Measurements from ENCODE around the gene COPS8.

COPS8 gene

DNA sequence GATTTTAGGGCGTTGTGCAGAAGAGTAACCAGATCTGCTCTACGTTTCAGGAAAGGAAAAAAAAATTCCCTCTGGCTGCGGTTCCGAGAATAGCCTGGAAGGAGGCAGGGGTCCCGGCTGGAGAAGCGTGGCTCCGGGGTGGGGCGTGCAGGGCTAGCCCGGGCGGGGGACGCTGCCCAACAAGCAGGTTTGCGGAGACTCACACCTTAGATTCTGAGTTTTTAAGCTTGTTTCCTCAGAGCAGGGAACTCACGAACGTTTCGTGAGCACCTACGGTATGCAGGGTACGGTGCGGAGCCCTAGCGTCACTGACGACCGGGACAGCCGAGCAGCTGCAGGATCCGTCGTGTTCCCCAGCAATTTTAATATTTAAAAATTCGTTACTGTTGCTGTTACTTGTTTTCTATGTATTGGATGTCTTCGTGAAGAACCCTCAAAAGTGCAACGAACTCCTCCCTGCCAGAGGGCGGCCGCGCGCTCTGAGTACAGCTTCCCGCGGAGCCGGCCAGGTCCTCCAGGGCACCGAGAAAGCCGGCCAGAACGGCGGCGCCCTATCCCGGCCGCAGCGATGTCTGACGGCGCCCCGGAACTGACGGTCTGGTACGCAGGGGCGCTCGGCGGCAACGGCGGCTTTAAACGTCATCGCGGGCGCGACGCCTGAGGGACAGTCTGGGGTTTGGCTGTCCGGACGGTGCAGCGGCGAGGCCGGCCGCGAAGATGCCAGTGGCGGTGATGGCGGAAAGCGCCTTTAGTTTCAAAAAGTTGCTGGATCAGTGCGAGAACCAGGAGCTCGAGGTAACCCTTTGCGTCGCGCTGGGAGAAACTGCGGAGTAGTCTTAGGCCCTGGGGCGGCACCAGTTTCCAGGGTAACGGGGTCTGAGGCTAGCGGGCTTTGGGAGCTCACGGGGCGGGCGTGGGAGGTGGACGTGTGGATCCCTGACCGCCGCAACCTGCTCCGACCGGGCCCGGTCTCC lies at the start of gene COPS8:
TSS of gene COPS8 (plus strand) at position 642 of the 974 bp plus-strand sequence. CDS start at position 718, 76 bp downstream.
- DNase-seq = peak; percentile 91 to 92

DNA sequence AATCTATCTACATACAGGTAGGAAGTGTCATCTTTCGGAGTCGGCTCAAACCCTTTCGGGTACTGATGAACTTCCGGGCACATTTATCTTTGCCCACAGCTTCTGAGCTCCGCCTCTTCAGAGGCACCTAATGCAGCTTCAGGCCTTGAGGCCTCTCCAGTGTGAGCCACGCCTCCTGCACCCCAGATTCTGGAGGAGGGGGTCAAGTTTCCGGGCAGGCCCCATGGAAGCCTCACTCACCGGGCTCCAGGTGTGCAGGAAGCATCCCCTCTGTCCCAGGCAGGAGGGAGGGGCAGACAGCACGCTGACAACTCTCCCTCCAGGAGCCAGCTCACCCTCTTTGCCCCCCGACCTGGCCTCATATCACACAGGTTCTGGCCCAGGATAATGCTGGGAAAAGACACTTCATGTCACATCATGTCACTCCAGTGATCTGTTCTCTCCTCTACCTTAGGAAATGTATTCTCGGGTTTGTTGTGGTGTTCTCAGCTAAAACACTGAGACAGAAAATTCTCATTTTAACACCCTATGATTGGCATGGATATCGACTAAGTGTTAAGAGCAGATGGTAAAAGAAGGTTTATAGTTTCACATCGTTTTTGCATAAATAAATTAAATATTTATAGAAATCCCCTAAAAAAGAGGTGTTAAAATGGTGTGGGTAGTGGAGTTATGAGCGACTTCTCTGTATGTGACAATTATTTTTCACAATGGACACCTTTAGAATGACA lies 46.2 kb upstream of the COPS8 start:
- DNase-seq = no peak

DNA sequence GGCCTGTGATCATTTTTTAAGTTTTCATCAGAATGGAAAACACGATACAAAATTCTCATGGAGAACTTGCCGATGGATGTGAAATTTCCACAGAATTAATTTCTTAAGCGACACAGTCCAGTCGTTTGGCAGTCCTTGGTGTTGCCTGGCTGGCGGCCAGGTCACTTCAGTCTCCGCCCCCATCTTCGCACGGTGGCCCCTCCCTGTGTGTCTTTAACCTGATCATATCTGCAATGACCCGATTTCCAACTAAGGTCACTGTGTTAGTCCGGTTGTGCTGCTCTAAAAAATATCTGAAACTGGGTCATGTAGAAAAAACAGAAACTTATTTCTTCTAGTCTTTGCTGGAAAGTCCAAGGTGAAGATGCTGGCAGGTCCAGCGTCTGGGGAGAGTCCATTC lies 44.5 kb upstream of the COPS8 start:
- no peak for DNase-seq

DNA sequence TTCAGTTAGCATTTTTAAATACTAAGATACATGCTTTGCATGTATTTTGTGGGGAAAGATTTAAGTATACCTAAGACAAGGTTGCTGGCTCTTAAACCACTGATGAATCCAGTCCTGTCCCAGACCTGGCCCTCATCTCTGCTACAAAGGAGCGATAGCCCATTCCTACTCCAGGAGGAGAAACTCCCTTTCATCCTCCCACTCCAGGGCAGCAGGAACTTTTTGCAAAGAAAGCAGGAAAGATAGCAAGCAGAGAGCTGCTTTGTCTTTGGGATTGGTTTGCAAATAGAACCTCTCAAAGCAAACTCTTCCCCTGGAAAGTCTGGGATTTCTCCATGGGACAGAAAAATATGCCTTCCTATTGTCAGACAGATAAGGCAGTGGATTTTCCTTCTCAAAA lies 43.6 kb upstream of the COPS8 start:
- no peak for DNase-seq

DNA sequence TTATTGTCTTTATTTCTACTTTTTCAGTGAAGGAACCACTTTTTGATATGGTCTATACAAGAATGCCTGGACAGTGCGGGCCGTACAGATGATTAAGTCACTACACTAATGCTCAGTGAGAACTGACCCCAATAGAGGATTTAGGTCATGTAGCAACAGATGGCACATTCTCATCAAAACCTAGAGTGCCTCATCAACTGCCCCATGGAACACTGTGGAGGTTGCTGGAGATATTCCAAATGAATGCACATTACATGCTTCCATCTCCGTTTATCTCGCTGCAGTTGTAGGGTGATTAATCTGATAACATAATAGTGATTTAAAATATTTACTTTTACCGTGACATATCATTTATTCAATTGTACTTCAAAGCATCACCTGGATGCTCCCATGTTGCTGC lies 41.8 kb upstream of the COPS8 start:
- DNase-seq = no peak

DNA sequence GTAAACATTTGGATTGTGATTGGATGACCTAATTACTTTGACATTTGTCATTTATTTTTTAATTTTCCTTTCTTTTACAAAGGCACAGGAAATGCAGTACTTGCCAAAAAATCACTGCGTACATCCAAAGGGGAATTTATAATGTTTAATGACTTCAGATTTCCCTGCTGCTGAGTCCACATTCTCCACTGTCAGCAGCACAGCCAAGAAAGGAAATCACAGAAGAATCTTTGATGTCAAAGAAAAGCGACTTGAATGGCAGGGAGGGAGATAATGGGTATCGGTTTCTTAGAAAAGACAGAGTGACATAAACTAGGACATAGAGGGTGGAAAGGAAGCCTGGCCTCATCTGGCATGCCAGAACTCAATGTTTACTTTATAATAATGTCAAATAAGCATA lies 41.4 kb upstream of the COPS8 start:
- DNase-seq = no peak

DNA sequence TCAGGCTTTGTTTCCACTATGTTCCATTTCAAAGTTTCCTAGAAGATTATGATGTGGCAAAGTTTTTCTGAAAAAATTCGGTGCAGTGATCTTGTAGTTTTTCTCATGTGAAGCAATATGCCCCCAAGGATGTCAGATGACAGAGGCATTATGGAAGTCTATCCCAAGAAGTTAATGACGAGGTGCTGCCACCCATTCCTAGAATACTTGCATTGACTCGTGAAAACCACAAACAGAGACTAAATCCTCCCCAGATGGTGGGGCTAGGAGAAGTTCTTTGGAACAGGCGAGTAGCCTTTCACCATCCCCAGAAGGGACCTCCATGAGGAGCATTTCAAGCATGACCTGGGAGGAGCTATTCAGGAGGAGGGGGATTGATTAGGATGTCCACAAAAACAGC lies 40.2 kb upstream of the COPS8 start:
- no peak for DNase-seq

DNA sequence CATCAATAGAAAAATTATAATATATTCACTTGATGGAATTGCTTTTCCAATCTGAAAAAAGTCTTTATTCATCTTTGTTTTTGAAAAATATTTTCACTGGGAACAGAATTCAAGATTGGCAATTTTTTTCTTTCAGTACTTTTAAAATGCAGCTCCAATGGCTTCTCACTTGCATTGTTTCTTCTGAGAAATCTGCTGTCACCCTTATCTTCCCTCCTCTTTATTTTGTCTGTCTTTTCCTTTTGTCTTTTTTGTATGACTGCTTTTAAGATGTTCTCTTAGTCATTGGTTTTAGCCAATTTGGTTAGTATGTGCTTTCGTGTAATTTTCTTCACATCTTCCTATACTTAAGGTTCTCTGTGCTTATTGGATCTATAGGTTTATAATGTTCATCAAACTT lies 37.1 kb upstream of the COPS8 start:
- no peak for DNase-seq

DNA sequence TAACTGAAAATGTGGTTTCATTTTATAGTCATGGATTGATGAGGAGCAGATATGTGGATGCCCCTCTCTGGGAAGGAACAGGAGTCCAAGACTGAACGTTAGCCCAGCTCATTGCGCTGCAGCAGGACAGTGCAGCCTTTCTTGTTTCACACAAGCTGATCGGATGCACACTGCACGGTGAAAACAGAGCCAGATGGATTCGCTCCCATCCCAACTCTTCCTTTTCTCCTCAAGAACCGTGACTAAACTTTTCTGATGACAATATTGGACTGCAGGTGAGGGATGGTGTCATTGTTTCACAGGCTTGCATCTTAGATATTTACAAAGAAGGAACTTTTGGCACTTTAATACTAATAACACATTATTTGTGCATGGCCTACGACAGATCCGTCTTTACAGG lies 33.8 kb upstream of the COPS8 start:
- no peak for DNase-seq

DNA sequence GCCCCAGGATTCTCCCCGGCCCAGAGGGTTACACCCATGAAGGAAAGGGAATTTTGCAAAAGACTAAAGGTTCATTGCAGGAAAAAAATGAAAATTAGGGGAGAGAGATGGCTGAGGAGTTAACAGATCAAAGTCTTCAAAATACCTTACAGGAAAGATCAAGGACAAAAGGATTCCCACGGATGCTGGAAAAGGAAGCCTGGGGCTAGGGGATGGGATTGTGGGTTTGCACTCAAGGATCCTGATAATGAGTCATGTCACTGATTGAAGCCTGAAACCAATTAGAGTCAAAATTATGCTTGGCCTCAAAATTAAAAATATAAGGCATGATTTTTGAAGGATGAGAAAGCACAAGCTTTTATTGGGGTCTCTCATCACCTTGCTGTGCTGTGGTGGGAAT lies 32.6 kb upstream of the COPS8 start:
- no peak for DNase-seq

DNA sequence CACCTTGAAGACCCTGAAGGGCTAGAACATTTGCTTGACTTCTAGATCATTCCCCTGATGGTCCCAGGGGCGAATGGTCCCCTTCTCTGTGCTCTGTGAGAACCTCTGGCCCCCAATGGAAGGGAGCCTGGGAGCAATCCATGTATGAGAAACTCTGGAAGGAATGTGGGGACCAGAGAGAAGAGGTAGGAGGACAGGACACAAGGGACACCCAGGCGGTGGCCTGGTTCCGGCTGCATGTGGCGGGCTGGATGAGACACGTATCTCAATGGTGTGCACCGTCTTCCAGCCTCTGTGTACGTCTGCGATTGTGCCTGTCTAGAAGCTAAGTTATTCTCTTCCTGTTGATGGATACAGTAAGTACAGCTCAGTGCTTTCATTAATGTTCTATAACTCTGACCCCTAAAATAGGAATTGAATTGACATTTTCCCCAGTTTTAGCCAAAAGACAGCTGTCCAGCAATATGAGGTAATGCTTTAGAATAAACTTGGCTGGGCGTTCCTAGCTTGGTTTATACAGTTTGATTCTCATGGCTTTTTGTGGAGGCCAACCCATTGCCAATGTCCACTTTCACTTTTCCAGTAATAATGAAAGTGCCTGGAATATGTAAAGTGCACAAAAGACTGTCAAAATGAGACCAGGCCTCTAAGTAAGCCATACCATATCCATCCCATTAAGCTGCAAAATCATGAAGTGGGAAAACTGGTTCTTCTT lies 30.1 kb upstream of the COPS8 start:
- DNase-seq = no peak

DNA sequence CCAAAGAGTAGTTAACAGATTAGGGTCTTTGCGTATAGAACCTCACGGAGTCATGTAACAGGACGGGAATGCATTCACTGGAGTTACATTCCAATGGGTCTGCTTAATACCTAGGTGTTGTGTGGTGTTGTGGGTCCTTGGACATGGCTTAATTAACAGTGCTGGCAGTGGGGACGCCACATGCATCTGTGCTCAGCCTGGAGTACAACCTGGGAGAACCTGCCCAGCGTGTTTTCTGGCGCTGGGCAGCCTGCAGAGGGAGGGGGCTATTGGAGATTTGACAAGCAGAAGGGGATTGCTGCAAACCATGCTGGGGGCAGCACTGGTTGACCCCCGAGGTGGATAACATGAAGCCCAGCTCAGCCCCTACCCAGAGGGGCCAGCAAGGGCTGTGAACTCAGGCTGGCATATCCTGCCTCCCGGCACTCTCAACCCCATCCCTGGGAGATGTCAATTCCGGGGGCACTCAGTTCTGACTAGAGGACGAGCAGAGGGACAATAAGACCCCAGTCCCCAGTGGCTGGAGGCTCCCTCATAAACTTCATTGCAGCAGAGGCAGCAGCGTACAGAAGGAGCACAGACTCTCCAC lies 29.3 kb upstream of the COPS8 start:
- no peak for DNase-seq

DNA sequence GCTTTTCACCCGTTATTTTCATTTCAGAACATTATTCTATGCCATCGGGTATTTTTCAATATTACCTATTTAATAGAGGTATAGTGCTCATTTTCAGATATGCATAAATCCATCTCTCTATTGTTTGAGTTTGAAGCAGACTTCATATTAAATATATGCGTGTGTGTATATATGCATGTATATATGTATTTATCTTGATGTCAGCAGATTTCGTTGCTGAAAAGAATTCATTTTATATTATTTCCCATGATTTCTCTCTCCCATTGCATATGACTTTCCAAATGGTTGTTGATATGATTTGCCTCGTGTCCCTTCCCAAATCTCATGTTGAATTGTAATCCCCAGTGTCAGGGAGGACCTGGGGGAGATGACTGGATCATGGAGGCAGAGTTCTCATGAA lies 28.6 kb upstream of the COPS8 start:
- no peak for DNase-seq

DNA sequence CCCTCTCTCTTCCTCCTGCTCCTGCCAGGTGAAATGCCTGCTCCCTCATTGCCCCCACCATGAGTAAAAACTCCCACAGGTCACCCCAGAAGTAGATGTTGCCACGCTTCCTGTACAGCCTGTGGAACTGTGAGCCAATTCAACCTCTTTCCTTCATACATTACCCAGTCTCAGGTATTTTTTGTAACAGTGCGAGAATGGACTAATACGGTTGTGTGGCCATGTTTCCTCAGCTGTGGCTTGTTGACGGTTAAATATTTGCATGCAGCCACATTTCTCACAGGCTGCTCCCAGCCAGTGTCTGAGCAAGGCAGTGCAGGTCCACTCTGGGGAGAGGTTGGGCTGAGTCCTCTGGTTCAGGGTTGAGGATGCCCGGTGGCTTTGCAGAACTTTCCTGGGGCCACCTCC lies 27.8 kb upstream of the COPS8 start:
- DNase-seq = no peak

DNA sequence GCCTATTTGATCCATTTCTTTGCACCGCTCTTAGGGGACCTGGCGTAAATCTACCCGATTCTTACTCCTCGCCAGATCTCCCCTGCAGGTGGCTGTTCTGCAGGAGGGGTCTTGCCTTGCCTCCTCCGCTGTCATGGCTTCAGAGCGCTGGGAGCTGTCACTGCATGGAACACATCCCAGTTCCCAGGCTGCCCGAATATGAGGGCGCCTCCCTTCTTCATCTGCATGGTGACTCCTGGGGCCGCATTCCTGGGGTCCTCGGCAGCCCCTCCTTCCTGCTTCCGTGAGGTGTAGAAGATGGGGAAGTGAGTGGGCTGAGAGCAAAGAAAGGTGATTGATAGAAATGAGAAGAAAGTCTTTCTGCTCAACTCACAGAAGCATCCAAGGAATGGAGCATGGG lies 27.3 kb upstream of the COPS8 start:
- no peak for DNase-seq

DNA sequence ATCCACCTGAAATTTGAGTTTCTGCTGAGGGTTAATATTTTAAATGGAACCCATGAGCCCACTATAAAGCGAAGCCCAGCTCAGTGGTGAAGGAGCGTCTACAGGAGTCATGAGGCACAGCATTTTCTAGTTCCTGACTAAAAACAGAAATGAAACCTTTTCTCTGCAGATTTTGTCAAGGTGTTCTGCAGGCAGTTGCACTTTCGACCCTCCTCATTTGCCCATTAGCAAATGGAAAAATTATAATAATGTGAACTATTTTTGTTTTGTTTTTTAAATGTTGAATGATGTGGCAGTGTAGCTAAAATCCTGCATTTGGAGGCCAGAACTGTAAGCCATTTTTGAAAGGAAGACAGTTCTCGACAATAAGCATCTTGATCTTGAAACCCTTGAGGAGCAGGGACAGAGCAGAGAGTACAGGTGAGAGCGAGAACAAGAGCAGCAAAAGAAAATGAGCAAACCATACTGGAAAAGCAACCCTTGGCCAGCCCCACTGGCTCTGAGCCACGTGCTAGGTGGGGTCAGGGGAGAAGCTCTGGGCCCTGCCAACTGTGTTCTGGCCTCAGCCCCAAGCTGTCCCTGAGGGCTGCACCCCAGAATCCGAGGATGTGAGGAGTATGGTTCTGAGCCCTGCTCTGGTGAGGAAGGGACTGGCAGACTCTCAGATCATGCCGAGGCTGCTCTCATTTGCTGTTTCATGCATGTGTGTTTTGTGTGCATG lies 26.4 kb upstream of the COPS8 start:
- DNase-seq = no peak

DNA sequence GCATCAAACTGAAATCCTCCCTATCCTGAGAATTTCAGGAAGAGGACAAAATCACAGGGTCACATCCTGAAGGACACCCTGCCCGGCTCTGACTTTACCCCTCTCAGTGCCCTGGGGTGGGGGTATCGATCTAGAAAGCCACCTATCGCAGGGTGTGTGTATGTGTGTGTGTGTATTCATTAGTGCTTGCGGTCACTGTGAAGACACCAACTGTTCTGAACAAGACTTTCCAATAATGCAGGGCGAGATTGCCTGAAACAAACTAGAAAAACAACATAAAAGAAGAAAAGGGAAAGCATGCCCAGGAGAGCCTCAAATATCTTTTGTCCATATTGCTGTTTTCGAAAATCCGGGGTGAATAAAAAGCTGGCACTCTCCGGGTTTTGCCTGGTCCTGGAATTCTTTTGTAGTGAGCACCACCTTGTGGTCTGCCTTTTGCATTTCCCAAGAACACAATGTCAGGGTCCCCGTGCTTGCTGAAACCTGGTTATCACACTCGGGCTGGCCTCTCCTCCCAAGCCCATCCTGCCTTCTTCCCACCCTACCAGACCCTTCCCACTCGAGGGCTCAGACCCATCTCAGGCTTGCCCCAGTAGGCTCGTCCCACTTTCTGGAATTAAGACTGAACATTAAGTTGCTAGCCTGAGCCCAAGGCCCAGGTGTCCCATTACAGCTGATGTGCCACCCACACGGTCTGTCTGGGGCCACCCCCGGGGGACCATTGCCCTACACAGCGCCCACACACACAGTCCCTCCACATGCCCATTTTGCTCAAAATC lies 25.0 kb upstream of the COPS8 start:
- peak; percentile 18 to 25 for DNase-seq

DNA sequence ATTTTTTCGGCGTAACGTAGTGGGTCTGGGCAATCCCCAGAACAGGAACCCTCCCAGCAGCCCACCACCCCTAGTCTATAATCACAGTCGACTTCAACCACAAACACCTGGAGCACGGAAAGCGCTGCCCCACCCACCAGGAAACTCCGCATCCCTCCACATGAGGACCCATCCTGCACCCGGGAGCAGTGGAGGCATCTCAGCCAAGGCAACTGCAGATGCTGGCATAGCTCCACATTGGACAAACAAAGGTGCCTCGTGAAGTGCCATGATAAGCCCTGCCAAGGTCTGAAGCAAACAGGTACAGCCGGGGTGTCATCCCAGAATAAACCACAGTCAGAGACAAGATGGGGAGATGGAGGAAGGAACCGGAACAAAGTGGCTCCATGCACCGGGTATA lies 24.3 kb upstream of the COPS8 start:
- no peak for DNase-seq

DNA sequence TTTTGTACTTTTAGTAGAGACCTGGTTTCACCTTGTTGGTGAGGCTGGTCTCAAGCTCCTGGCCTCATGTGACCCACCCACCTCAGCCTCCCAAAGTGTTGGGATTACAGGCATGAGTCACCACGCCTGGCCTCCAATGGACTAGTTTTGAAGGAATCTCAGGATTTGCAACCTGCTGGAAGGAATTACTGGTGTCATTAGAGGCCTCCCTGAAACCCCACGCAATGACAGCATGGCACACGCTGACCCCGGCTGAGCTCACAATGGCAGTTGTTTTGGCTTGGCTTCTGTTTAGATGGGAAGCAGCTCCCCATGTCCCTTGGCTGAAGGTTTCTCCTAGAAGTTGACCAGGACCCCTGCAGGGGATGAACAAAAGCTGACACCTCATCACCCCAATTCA lies 23.1 kb upstream of the COPS8 start:
- no peak for DNase-seq

DNA sequence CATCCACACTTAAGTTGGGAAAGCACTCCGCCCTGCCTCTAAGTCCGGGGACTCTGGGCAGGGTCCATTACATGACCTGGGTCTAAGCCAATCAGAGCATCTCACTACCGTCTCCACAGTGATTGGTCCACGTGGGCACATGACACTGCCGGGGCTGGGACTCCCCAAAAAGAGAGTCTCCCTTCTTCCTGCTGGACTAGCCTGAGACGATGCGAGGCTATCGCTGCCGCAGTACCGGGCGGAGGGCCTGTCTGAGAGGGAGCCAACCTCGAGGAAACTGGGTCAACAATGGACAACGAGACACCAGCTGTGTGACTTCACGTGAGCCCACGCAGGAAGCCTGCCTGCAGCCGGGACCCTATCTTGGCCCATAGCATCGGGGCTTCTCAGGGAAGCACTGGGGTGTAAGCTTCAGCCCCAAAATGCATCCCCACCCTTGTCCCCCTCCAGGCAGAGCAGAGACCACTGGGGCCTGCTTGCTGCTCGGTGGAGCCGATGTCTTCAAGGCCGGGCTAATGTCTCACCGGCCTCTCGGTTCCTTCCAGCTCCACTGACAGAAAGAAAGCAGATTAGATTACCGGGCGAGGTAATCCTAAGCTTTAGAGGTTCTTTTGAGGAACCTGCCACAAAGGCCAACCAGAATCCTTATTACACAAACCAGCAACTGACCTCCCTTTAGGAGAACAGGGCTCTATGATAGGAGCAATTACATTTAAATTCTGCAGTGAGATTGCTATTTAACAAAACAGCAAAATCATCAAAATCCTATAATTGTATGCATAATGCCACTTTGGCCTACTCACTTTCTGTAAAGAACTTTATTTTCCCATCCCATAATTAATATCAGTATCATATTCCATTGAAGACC lies 21.3 kb upstream of the COPS8 start:
- DNase-seq = no peak

DNA sequence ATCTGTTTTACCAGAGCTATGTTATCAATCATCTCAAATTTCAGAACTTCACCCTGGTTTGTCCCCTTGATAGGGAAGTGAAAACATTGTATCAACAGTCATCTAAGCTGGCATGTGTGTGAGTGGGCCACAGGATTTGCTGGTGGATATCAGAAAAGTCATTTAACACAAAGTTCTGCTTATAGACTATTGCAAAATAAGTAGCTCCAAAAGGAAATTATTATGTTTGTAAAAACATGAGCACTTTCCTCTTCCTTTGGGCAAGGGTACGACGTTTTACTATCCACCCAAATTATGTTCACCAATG lies 20.7 kb upstream of the COPS8 start:
- DNase-seq = no peak

Measured in CD4-positive, alpha-beta T cell treated with Interleukin-4 for 1 hour (primary cell).